Vagina (tissue), 2 donors: ENCODE results near the gene RUFY3. TPM values are rescaled to one million over a fixed set of nuclear protein-coding genes. Genes with fewer than 3 reads are reported as not detected.
A peak's percentile ranks its signal among the peaks of the same experiment; 100 is the strongest.
"Not testable (repeated sequence)": the region's sequence is repeated elsewhere in the genome, so short reads cannot be mapped to it uniquely, and the experiment has no call there.

ENCODE experiments used
- DNase-seq, 2 donors: peaks; one replicate each; pipeline ENCODE4 v3.0.0-alpha.2; 2017; ENCODE audit errors: extremely low spot score in 2 of 2
- H3K27ac ChIP-seq: fragments of 200-600 bp; sonication (generic); one replicate; pipeline ENCODE4 v1.5.1; 2019
- H3K27me3 ChIP-seq: fragments of 200-600 bp; sonication (generic); one replicate; pipeline ENCODE4 v1.5.1; 2019
- H3K36me3 ChIP-seq, 2 donors: fragments of 200-600 bp; sonication (generic); one replicate each; pipeline ENCODE4 v1.5.1; 2017 to 2019
- H3K4me1 ChIP-seq: fragments of 200-600 bp; sonication (generic); one replicate; pipeline ENCODE4 v1.5.1; 2019
- H3K4me3 ChIP-seq, 2 donors: fragments of 200-600 bp; sonication (generic); 1 replicate in 1 of 2; 2 replicates in 1 of 2; pipeline ENCODE4 v1.5.1; 2016 to 2019
- H3K9me3 ChIP-seq: fragments of 200-600 bp; sonication (generic); one replicate; pipeline ENCODE4 v1.5.1; 2019
- POLR2A ChIP-seq, 2 donors: fragments of 450-650 bp; IDR thresholded peaks; one replicate each; pipeline ENCODE4 v1.6.1; 2017; ENCODE audit warnings: antibody characterized with exemption in 2 of 2, mild to moderate bottlenecking in 2 of 2, moderate library complexity in 2 of 2
- POLR2AphosphoS5 ChIP-seq, 2 donors: sonication (generic); formaldehyde crosslinking; IDR thresholded peaks; one replicate each; pipeline ENCODE4 v1.9.0; 2017; ENCODE audit warnings: antibody characterized with exemption in 2 of 2, mild to moderate bottlenecking in 2 of 2, low read depth in 1 of 2; ENCODE audit not compliant: insufficient read depth in 1 of 2
- intact Hi-C: fragments of 100-400 bp; cut with DNase I; formaldehyde crosslinking; loops from one replicate; pipeline ENCODE4 v1.15.1; 2023
- total RNA-seq: library from RNA; depleted of rRNA; stranded (reverse); fragments of >200 nt; gene quantifications from one replicate; pipeline ENCODE4 v1.2.3, GENCODE V29; 2016
- TF ChIP-seq, protein P1 (sequence below), 3 experiments: fragments of 450-650 bp in 2 of 3; fragments of 200-600 bp in 1 of 3; sonication (generic) in 1 of 3; IDR thresholded peaks; one replicate each; pipeline ENCODE4 v1.5.1; 2017 to 2019; ENCODE audit warnings: antibody characterized with exemption in 3 of 3, mild to moderate bottlenecking in 2 of 3, moderate library complexity in 2 of 3

Gene RUFY3
- total RNA-seq, 1 donor from 2014 or later, result 71.2 TPM

DNA sequence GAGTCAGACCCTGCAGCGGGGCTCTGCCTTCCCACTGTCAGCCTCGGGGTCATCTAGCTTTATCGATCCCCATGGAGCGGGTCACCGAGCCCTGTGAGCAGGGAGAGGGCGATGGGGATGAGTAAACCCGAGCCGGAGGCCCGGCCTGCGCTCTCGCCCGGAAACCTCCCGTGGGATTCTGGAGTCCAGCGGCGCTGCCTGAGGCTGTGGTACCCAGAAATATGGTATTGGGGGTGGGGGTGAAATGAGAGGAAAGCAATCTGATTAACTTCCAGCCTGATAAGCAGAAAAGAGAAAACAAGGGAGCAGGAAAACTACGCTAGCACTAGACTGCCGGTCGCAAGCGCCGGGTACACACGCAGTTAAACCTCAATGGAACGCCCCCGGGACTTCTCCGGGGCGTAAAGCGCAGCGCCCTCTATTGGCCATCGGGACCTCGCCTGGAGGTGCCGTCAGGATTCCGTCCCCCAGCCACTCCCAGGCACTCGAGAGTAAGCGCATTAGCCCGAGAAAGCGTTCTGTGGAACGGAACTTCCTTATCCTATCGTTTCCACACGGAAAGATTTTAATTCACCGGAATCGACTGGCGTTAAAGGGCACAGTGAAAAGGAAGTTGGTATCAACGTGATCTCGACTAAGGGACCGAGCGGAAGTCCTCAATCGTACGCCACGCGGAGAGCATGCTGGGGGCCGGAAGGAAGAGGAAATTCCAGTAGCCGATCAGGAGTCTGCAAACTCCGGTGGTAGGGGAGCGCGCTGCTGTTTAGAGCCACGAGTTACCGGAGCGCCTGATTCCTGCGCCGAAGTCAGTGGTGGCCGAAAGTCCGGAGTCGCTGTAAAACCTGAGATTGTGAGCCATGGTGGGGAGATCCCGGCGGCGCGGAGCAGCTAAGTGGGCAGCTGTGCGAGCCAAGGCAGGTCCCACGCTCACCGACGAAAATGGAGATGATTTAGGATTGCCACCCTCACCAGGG is 33.7 kb upstream of the RUFY3 start, which contains the start of gene UTP3:
UTP3 (plus strand) TSS at position 712 of the 974 bp plus-strand sequence; CDS start at position 858, 146 bp downstream.
- peaks cover 35% of the 10 kb centered on the region for H3K4me1 ChIP-seq
- TF ChIP-seq, protein P1, sequence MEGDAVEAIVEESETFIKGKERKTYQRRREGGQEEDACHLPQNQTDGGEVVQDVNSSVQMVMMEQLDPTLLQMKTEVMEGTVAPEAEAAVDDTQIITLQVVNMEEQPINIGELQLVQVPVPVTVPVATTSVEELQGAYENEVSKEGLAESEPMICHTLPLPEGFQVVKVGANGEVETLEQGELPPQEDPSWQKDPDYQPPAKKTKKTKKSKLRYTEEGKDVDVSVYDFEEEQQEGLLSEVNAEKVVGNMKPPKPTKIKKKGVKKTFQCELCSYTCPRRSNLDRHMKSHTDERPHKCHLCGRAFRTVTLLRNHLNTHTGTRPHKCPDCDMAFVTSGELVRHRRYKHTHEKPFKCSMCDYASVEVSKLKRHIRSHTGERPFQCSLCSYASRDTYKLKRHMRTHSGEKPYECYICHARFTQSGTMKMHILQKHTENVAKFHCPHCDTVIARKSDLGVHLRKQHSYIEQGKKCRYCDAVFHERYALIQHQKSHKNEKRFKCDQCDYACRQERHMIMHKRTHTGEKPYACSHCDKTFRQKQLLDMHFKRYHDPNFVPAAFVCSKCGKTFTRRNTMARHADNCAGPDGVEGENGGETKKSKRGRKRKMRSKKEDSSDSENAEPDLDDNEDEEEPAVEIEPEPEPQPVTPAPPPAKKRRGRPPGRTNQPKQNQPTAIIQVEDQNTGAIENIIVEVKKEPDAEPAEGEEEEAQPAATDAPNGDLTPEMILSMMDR (IDR thresholded peaks at IDR 0.05), result peak; percentile 72 to 90 (median 88)
- TF ChIP-seq POLR2AphosphoS5 (IDR thresholded peaks at IDR 0.05; ENCODE audit: insufficient read depth in 1 of 2, low read depth in 1 of 2), result peak; percentile 92 to 99
- peak in 1 of 2 donors; percentile 45 for TF ChIP-seq POLR2A (IDR thresholded peaks at IDR 0.05)
- H3K27ac ChIP-seq, result peak within 1 kb of the TSS; percentile 82
- H3K27me3 ChIP-seq, result no peaks in the 10 kb centered on the region
- H3K4me3 ChIP-seq, result peak within 1 kb of the TSS; percentile 65 to 81
- intact Hi-C loops, result loop anchor here (1.0 kb wide), 1 partner anchor 16 kb away; no protein-coding TSS in a partner anchor
- no peaks in the 10 kb centered on the region for H3K36me3 ChIP-seq
- DNase-seq, result peak in 1 of 2 donors; percentile 96
- no peaks in the 10 kb centered on the region for H3K9me3 ChIP-seq

DNA sequence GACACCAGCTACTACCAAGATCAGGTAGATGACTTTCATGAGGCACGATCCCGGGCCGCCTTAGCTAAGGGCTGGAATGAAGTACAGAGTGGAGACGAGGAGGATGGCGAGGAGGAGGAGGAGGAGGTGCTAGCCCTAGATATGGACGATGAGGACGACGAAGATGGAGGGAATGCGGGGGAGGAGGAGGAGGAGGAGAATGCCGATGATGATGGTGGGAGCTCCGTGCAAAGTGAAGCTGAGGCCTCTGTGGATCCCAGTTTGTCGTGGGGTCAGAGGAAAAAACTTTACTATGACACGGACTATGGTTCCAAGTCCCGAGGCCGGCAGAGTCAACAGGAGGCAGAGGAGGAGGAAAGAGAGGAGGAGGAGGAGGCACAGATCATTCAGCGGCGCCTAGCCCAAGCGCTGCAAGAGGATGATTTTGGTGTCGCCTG is 33.0 kb upstream of the RUFY3 start:
- Histone ChIP-seq H3K27me3 (no peaks in the 10 kb centered on the region), H3K4me1 (peaks cover 35% of the 10 kb centered on the region), H3K4me3 (peak overlapping the region; percentile 65 to 81), H3K27ac (peak overlapping the region; percentile 82), H3K9me3 (no peaks in the 10 kb centered on the region), H3K36me3 (no peaks in the 10 kb centered on the region)
- intact Hi-C loops, result loop anchor here (1.0 kb wide), 1 partner anchor 15 kb away; no protein-coding TSS in a partner anchor
- TF ChIP-seq POLR2AphosphoS5 (IDR thresholded peaks at IDR 0.05; ENCODE audit: insufficient read depth in 1 of 2, low read depth in 1 of 2) (no peak), POLR2A (IDR thresholded peaks at IDR 0.05) (no peak)
- TF ChIP-seq, protein P1 (IDR thresholded peaks at IDR 0.05), result no peak
- DNase-seq, result no peak

DNA sequence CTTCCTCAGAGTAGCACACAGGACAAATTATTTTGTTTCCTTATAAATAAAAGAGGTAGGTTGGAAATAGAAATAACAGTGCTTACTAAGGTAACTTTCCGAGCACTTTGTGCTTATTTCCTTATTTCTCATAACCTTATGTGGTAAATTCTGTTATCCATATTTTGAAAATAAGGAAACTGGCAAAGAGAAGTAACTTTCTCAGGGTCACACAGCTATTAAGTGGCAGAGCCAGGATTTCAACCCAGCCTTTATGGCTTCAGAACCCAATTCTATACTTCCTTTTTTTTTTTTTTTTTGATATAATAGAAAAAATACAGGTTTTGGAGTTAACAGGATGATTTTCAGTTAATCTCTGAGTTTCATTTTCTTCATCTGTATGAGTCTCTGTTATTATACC is 30.1 kb upstream of the RUFY3 start:
- DNase-seq, result no peak
- Histone ChIP-seq H3K27ac (no peak overlapping the region), H3K4me3 (no peak overlapping the region), H3K4me1 (peaks cover 35% of the 10 kb centered on the region), H3K36me3 (no peaks in the 10 kb centered on the region), H3K27me3 (no peaks in the 10 kb centered on the region), H3K9me3 (no peaks in the 10 kb centered on the region)
- TF ChIP-seq POLR2A (IDR thresholded peaks at IDR 0.05) (no peak), POLR2AphosphoS5 (IDR thresholded peaks at IDR 0.05; ENCODE audit: insufficient read depth in 1 of 2, low read depth in 1 of 2) (no peak)
- TF ChIP-seq, protein P1 (IDR thresholded peaks at IDR 0.05), result no peak
- intact Hi-C loops, result no loop called here

DNA sequence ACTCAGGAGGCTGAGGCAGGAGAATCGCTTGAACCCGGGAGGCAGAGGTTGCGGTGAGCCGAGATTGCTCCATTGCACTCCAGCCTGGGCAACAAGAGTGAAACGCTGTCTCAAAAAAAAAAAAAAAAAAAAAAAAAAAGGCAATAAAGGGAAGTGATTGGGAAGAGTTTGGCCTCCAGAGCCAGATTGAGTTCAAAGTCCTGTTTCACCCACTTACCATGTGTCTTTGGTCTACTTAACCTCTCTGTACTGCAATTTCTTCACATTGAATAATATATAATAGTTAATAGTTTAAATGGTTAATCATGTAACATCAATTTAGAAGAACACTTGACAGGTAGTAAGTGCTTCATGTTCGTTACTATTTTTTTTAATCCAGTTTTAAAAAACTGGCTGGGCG is 27.1 kb upstream of the RUFY3 start:
- DNase-seq, intact Hi-C loops, H3K27me3 ChIP-seq, H3K4me3 ChIP-seq, H3K27ac ChIP-seq, H3K36me3 ChIP-seq, H3K9me3 ChIP-seq: not testable (repeated sequence)
- H3K4me1 ChIP-seq, result peaks cover 22% of the 10 kb centered on the region

DNA sequence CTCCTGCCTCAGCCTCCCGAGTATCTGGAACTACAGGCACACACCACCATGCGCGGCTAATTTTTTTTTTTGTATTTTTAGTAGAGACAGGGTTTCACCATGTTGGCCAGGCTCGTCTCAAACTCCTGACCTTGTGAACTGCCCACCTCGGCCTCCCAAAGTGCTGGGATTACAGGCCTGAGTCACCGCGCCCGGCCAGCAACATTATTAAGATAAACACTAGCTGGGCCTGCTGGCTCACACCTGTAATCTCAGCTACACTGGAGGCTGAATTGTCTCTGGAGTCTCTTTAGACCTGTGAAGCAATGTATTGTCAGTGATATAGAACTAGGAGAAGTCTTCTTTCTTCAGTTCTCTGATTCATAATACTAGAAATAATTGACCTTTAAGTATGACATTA is 23.3 kb upstream of the RUFY3 start:
- H3K27me3 ChIP-seq, H3K4me3 ChIP-seq, H3K27ac ChIP-seq, H3K36me3 ChIP-seq, H3K4me1 ChIP-seq, intact Hi-C loops, H3K9me3 ChIP-seq, DNase-seq: not testable (repeated sequence)

DNA sequence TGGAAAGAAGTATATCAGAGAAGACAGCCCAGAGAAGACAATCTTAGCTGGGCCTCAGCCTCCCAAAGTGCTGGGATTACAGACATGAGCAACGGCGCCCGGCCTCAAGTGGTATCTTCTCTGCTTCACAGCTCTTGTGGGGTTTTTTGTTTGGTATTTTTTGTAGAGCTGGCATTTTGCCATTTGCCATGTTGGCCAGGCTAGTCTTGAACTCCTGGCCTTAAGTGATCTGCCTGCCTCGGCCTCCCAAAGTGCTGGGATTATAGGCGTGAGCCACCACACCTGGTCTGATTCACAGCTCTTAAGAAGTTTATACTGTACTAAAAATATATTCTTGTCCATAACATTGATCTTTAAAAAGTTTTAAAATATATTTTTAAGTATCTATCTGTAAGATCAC is 21.1 kb upstream of the RUFY3 start:
- H3K27me3 ChIP-seq, result no peaks in the 10 kb centered on the region
- H3K4me1 ChIP-seq, result peaks cover 5% of the 10 kb centered on the region
- DNase-seq, result no peak
- TF ChIP-seq POLR2A (IDR thresholded peaks at IDR 0.05), result no peak
- TF ChIP-seq, protein P1 (IDR thresholded peaks at IDR 0.05), result no peak
- TF ChIP-seq POLR2AphosphoS5 (IDR thresholded peaks at IDR 0.05; ENCODE audit: insufficient read depth in 1 of 2, low read depth in 1 of 2), result no peak
- intact Hi-C loops, result no loop called here
- H3K4me3 ChIP-seq, result no peak overlapping the region
- no peak overlapping the region for H3K27ac ChIP-seq
- H3K36me3 ChIP-seq, result no peaks in the 10 kb centered on the region
- no peaks in the 10 kb centered on the region for H3K9me3 ChIP-seq
